Measurements from ENCODE around the gene FUNDC2. TPM values are rescaled to one million over a fixed set of nuclear protein-coding genes. Genes with fewer than 3 reads are reported as not detected.
"Not testable (repeated sequence)": the region's sequence is repeated elsewhere in the genome, so short reads cannot be mapped to it uniquely, and the experiment has no call there.

The FUNDC2 gene
- total RNA-seq, 2 donors from 2014 or later = 72.1 to 73.8 TPM

- H3K27me3 Mint-ChIP-seq; H3K36me3 Mint-ChIP-seq (ENCODE audit: low read depth); H3K4me3 Mint-ChIP-seq; H3K9me3 Mint-ChIP-seq; ATAC-seq (replicated peaks); H3K4me1 Mint-ChIP-seq; H3K27ac Mint-ChIP-seq: not testable (repeated sequence)
Measured at GRCh38 chrX:155006379-155006778, 20.3 kb upstream of the FUNDC2 start.

GRCh38 chrX:155006913-155007671 lies 19.6 kb upstream of the FUNDC2 start:
- not testable (repeated sequence) for ATAC-seq (replicated peaks); H3K27me3 Mint-ChIP-seq; H3K4me3 Mint-ChIP-seq; H3K4me1 Mint-ChIP-seq; H3K9me3 Mint-ChIP-seq; H3K27ac Mint-ChIP-seq; H3K36me3 Mint-ChIP-seq (ENCODE audit: low read depth)

- not testable (repeated sequence) for H3K4me1 Mint-ChIP-seq; H3K27me3 Mint-ChIP-seq; ATAC-seq (replicated peaks); H3K36me3 Mint-ChIP-seq (ENCODE audit: low read depth); H3K27ac Mint-ChIP-seq; H3K4me3 Mint-ChIP-seq; H3K9me3 Mint-ChIP-seq
Measured at GRCh38 chrX:155008578-155008977, 18.1 kb upstream of the FUNDC2 start.

GRCh38 chrX:155009994-155010472 lies 16.6 kb upstream of the FUNDC2 start:
- no peak overlapping the region for H3K27ac Mint-ChIP-seq
- H3K4me1 Mint-ChIP-seq = no peaks in the 10 kb centered on the region
- no peaks in the 10 kb centered on the region for H3K36me3 Mint-ChIP-seq (ENCODE audit: low read depth)
- ATAC-seq (replicated peaks) = no peak
- no peak overlapping the region for H3K4me3 Mint-ChIP-seq
- H3K27me3 Mint-ChIP-seq = no peaks in the 10 kb centered on the region
- H3K9me3 Mint-ChIP-seq = no peaks in the 10 kb centered on the region

- H3K36me3 Mint-ChIP-seq (ENCODE audit: low read depth) = no peaks in the 10 kb centered on the region
- no peak overlapping the region for H3K27ac Mint-ChIP-seq
- no peak overlapping the region for H3K4me3 Mint-ChIP-seq
- no peaks in the 10 kb centered on the region for H3K9me3 Mint-ChIP-seq
- H3K27me3 Mint-ChIP-seq = no peaks in the 10 kb centered on the region
- no peak for ATAC-seq (replicated peaks)
- no peaks in the 10 kb centered on the region for H3K4me1 Mint-ChIP-seq
Measured at GRCh38 chrX:155020591-155020990, 6.1 kb upstream of the FUNDC2 start.

- Mint-ChIP-seq H3K9me3 (no peaks in the 10 kb centered on the region), H3K36me3 (ENCODE audit: low read depth) (no peaks in the 10 kb centered on the region), H3K4me3 (no peak within 1 kb of the TSS), H3K4me1 (no peaks in the 10 kb centered on the region), H3K27me3 (no peaks in the 10 kb centered on the region), H3K27ac (no peak within 1 kb of the TSS)
- ATAC-seq (replicated peaks) = no peak
Measured at GRCh38 chrX:155022585-155022984, 4.1 kb upstream of the FUNDC2 start, which contains the start of gene F8. F8 (minus strand) TSS chrX:155022723; CDS start chrX:155022552, 171 bp downstream.

- no peak for ATAC-seq (replicated peaks)
- no peaks in the 10 kb centered on the region for H3K36me3 Mint-ChIP-seq (ENCODE audit: low read depth)
- no peaks in the 10 kb centered on the region for H3K27me3 Mint-ChIP-seq
- H3K4me1 Mint-ChIP-seq = peaks cover 7% of the 10 kb centered on the region
- no peak overlapping the region for H3K4me3 Mint-ChIP-seq
- no peaks in the 10 kb centered on the region for H3K9me3 Mint-ChIP-seq
- no peak overlapping the region for H3K27ac Mint-ChIP-seq
Measured at GRCh38 chrX:155023907-155024833, 2.5 kb upstream of the FUNDC2 start.

- H3K4me1 Mint-ChIP-seq = peaks cover 7% of the 10 kb centered on the region
- no peak for ATAC-seq (replicated peaks)
- no peaks in the 10 kb centered on the region for H3K9me3 Mint-ChIP-seq
- H3K4me3 Mint-ChIP-seq = peak overlapping the region; percentile 86
- peak overlapping the region; percentile 75 for H3K27ac Mint-ChIP-seq
- H3K36me3 Mint-ChIP-seq (ENCODE audit: low read depth) = peaks cover 6% of the 10 kb centered on the region
- no peaks in the 10 kb centered on the region for H3K27me3 Mint-ChIP-seq
Measured at GRCh38 chrX:155026420-155026726, 271 bp upstream of the FUNDC2 start.

GRCh38 chrX:155027509-155028066 lies 944 bp downstream of the FUNDC2 start:
- peak; percentile 38 for ATAC-seq (replicated peaks)
- peaks cover 11% of the 10 kb centered on the region for H3K36me3 Mint-ChIP-seq (ENCODE audit: low read depth)
- H3K9me3 Mint-ChIP-seq = no peaks in the 10 kb centered on the region
- peak overlapping the region; percentile 86 for H3K4me3 Mint-ChIP-seq
- H3K27ac Mint-ChIP-seq = peak overlapping the region; percentile 86
- peaks cover 7% of the 10 kb centered on the region for H3K4me1 Mint-ChIP-seq
- H3K27me3 Mint-ChIP-seq = no peaks in the 10 kb centered on the region

- H3K4me1 Mint-ChIP-seq = peaks cover 7% of the 10 kb centered on the region
- no peaks in the 10 kb centered on the region for H3K27me3 Mint-ChIP-seq
- H3K36me3 Mint-ChIP-seq (ENCODE audit: low read depth) = peaks cover 11% of the 10 kb centered on the region
- peak overlapping the region; percentile 86 for H3K4me3 Mint-ChIP-seq
- H3K9me3 Mint-ChIP-seq = no peaks in the 10 kb centered on the region
- no peak for ATAC-seq (replicated peaks)
- H3K27ac Mint-ChIP-seq = peak overlapping the region; percentile 86
Measured at GRCh38 chrX:155028129-155028528, 1.5 kb downstream of the FUNDC2 start.

GRCh38 chrX:155028877-155029291 lies 2.2 kb downstream of the FUNDC2 start:
- ATAC-seq (replicated peaks) = no peak
- H3K36me3 Mint-ChIP-seq (ENCODE audit: low read depth) = peaks cover 11% of the 10 kb centered on the region
- peak overlapping the region; percentile 86 for H3K4me3 Mint-ChIP-seq
- H3K27me3 Mint-ChIP-seq = no peaks in the 10 kb centered on the region
- no peaks in the 10 kb centered on the region for H3K9me3 Mint-ChIP-seq
- H3K4me1 Mint-ChIP-seq = peaks cover 7% of the 10 kb centered on the region
- peak overlapping the region; percentile 86 for H3K27ac Mint-ChIP-seq

- H3K27ac Mint-ChIP-seq = no peak overlapping the region
- no peaks in the 10 kb centered on the region for H3K9me3 Mint-ChIP-seq
- H3K27me3 Mint-ChIP-seq = no peaks in the 10 kb centered on the region
- no peak for ATAC-seq (replicated peaks)
- no peak overlapping the region for H3K4me3 Mint-ChIP-seq
- peaks cover 7% of the 10 kb centered on the region for H3K4me1 Mint-ChIP-seq
- peaks cover 38% of the 10 kb centered on the region for H3K36me3 Mint-ChIP-seq (ENCODE audit: low read depth)
Measured at GRCh38 chrX:155031657-155032056, 5.0 kb downstream of the FUNDC2 start.

GRCh38 chrX:155035688-155036087 lies 9.0 kb downstream of the FUNDC2 start:
- no peak overlapping the region for H3K4me3 Mint-ChIP-seq
- no peak for ATAC-seq (replicated peaks)
- H3K36me3 Mint-ChIP-seq (ENCODE audit: low read depth) = peaks cover 66% of the 10 kb centered on the region
- no peaks in the 10 kb centered on the region for H3K9me3 Mint-ChIP-seq
- no peaks in the 10 kb centered on the region for H3K27me3 Mint-ChIP-seq
- no peaks in the 10 kb centered on the region for H3K4me1 Mint-ChIP-seq
- H3K27ac Mint-ChIP-seq = no peak overlapping the region

- Mint-ChIP-seq H3K36me3 (ENCODE audit: low read depth) (peaks cover 59% of the 10 kb centered on the region), H3K4me3 (no peak overlapping the region), H3K4me1 (peaks cover 4% of the 10 kb centered on the region), H3K27me3 (no peaks in the 10 kb centered on the region), H3K9me3 (no peaks in the 10 kb centered on the region), H3K27ac (no peak overlapping the region)
- no peak for ATAC-seq (replicated peaks)
Measured at GRCh38 chrX:155046129-155046810, 19.6 kb downstream of the FUNDC2 start.
